ENCODE data around the gene SEC31A.

SEC31A gene

DNA sequence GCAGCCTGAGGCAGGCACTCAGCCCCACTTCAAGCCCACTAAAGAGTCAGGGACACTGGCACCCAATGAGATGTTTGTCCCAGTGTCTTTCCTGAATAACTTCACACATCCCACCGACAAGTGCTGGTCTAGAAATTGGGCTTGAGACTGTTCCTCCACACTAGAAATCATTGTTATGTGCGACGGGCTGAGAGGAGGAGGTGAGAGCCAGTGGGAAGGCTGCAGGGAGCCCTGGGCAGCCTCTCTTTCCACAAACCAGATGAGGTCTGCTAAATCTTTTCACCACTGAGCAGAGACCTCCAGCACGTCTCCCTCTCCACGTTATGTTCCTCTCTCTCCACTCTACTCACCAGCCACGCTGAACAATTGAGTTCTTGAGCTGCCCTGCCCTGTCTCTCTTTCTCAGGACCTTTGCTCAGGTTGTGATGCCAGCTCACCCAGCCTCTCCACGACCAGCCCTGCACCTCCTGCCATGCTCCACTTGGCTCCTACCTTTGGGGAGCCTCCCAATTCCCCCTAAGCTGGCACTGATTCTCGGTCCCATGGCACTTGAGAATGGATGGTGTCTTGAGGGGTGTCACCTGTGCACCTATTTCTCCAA lies 100.8 kb downstream of the SEC31A start:
- Histone ChIP-seq H3K9ac (ENCODE audit: low read depth, low read length) (no peak overlapping the region), H3K4me1 (ENCODE audit: control insufficient read depth, insufficient read depth, low read length) (peaks cover 10% of the 10 kb centered on the region), H3K27me3 (ENCODE audit: control insufficient read depth, insufficient read depth, low read length) (peaks cover 100% of the 10 kb centered on the region), H3K27ac (ENCODE audit: low read depth, low read length) (no peak overlapping the region), H3K4me3 (ENCODE audit: low read depth, low read length) (no peak overlapping the region), H3K36me3 (ENCODE audit: control insufficient read depth, insufficient read depth, low read length) (no peaks in the 10 kb centered on the region), H3K9me3 (ENCODE audit: control insufficient read depth, insufficient read depth, low read length) (no peaks in the 10 kb centered on the region)

DNA sequence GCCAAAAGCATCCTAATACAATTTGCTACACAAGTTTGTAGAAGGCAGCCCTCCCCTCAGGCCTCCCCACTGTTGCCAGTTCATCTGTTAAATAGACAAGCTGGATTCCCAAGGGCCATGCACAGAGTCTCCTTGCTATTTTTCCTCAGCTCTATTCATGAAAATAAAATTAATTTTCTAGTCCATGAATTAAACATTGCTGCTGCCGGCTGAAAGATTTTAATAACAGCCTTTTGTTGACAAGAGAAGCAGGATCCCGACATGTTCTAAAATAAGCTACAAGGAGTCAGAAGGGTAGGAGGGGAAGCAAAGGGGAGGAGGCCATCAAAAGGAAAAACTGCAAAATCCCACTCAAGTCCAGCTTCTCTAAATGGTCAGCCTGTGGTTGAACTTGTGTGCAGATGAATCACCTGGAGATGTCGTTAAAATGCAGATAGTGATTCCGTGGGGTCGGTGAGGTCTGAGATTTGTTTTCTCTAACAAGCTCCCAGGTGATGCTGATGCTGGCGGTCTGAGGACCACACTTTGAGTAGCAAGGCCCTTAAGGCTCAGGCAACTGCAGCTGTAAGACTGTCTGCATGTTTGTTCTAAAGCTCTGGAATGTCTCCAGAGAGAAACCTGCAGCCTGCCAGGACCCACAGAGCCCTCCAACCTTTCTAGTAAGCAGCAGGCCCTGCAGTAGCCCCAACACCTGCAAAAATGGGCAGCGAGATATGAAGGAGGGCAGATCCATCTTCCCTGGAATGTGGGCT lies 101.8 kb downstream of the SEC31A start:
- H3K36me3 ChIP-seq (ENCODE audit: control insufficient read depth, insufficient read depth, low read length) = no peaks in the 10 kb centered on the region
- no peaks in the 10 kb centered on the region for H3K9me3 ChIP-seq (ENCODE audit: control insufficient read depth, insufficient read depth, low read length)
- peaks cover 100% of the 10 kb centered on the region for H3K27me3 ChIP-seq (ENCODE audit: control insufficient read depth, insufficient read depth, low read length)
- H3K27ac ChIP-seq (ENCODE audit: low read depth, low read length) = no peak overlapping the region
- no peak overlapping the region for H3K9ac ChIP-seq (ENCODE audit: low read depth, low read length)
- no peak overlapping the region for H3K4me3 ChIP-seq (ENCODE audit: low read depth, low read length)
- H3K4me1 ChIP-seq (ENCODE audit: control insufficient read depth, insufficient read depth, low read length) = peaks cover 20% of the 10 kb centered on the region

DNA sequence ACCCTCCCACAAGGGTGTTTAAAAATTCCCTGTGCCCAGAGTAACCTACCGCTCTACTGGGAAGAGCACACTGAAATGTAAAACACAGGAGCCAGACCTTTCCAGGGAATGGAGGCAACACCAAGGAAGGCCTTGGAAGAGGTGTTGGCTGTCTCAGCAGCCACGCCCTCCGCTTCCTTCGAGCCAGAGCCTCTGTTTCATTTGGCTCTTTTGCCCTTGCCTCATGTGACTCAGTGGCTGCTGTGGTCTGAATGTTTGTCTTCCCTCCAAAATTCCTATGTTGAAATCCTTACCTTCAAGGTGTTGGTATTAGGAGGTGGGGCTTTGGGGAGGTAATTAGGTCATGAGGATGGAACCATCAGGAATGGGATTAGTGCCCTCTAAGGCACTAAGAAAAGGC lies 103.6 kb downstream of the SEC31A start:
- peaks cover 100% of the 10 kb centered on the region for H3K27me3 ChIP-seq (ENCODE audit: control insufficient read depth, insufficient read depth, low read length)
- H3K27ac ChIP-seq (ENCODE audit: low read depth, low read length) = no peak overlapping the region
- no peaks in the 10 kb centered on the region for H3K9me3 ChIP-seq (ENCODE audit: control insufficient read depth, insufficient read depth, low read length)
- H3K4me1 ChIP-seq (ENCODE audit: control insufficient read depth, insufficient read depth, low read length) = peaks cover 27% of the 10 kb centered on the region
- no peak overlapping the region for H3K4me3 ChIP-seq (ENCODE audit: low read depth, low read length)
- H3K9ac ChIP-seq (ENCODE audit: low read depth, low read length) = no peak overlapping the region
- H3K36me3 ChIP-seq (ENCODE audit: control insufficient read depth, insufficient read depth, low read length) = no peaks in the 10 kb centered on the region

DNA sequence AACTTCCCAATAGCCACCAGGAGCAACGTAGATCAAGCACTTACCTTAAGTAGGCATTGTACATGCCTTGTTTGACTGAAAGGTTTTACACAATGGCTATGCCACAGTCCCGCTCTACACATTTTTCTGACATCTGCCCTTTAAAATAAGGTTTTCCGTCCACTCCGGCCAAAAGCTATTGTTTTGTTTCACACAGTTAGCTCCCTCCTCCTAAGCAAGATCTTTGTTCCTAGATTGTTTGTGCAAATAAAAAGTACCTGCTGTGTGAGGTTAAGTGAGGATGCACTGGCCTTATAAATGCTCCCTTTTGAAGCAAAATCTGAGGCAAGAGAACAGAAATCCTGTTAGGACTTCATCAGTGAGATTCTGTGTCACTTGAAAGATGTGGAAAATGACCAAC lies 104.1 kb downstream of the SEC31A start:
- Histone ChIP-seq H3K27ac (ENCODE audit: low read depth, low read length) (no peak overlapping the region), H3K36me3 (ENCODE audit: control insufficient read depth, insufficient read depth, low read length) (no peaks in the 10 kb centered on the region), H3K27me3 (ENCODE audit: control insufficient read depth, insufficient read depth, low read length) (peaks cover 100% of the 10 kb centered on the region), H3K4me3 (ENCODE audit: low read depth, low read length) (no peak overlapping the region), H3K4me1 (ENCODE audit: control insufficient read depth, insufficient read depth, low read length) (peaks cover 32% of the 10 kb centered on the region), H3K9ac (ENCODE audit: low read depth, low read length) (no peak overlapping the region), H3K9me3 (ENCODE audit: control insufficient read depth, insufficient read depth, low read length) (no peaks in the 10 kb centered on the region)

DNA sequence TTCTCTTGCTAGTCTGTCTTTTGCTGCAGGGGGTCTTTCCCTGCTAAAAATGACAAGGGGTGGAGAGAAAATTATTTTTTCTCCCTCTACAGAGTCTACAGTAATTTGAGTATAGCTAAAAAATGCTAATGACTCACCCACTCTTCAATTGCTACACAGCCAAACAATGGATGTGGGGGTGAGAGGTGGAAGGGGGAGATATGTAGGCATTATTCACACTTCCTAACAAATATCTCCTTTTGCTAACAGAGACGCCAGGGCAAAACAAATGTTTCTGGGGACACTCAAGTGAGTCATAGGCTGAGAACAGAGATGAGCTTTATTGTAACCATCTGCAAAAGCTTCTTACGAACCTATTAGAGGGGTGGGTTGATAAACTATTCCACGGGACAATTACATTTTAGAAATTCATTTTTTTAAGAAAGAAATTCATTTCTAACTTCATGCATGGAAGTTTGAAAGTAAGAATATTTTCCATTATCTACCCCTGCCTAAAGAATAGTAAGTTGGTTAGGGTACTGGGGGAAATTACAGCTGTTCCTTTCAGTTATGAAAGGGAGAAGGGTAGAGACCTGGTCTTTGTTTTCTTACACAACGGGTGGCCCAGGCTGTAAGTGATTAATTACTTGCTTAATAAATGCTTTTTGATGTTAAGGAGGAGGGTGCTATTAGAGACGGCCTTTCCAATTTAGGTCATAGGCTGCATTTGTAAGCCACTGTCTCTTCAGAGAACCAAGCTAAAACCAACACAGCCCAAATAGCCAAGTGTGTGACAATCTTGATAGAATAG lies 105.1 kb downstream of the SEC31A start:
- H3K27me3 ChIP-seq (ENCODE audit: control insufficient read depth, insufficient read depth, low read length) = peaks cover 97% of the 10 kb centered on the region
- H3K9ac ChIP-seq (ENCODE audit: low read depth, low read length) = no peak overlapping the region
- H3K4me3 ChIP-seq (ENCODE audit: low read depth, low read length) = no peak overlapping the region
- H3K27ac ChIP-seq (ENCODE audit: low read depth, low read length) = peak overlapping the region; percentile 67
- H3K9me3 ChIP-seq (ENCODE audit: control insufficient read depth, insufficient read depth, low read length) = no peaks in the 10 kb centered on the region
- H3K4me1 ChIP-seq (ENCODE audit: control insufficient read depth, insufficient read depth, low read length) = peaks cover 39% of the 10 kb centered on the region
- no peaks in the 10 kb centered on the region for H3K36me3 ChIP-seq (ENCODE audit: control insufficient read depth, insufficient read depth, low read length)

DNA sequence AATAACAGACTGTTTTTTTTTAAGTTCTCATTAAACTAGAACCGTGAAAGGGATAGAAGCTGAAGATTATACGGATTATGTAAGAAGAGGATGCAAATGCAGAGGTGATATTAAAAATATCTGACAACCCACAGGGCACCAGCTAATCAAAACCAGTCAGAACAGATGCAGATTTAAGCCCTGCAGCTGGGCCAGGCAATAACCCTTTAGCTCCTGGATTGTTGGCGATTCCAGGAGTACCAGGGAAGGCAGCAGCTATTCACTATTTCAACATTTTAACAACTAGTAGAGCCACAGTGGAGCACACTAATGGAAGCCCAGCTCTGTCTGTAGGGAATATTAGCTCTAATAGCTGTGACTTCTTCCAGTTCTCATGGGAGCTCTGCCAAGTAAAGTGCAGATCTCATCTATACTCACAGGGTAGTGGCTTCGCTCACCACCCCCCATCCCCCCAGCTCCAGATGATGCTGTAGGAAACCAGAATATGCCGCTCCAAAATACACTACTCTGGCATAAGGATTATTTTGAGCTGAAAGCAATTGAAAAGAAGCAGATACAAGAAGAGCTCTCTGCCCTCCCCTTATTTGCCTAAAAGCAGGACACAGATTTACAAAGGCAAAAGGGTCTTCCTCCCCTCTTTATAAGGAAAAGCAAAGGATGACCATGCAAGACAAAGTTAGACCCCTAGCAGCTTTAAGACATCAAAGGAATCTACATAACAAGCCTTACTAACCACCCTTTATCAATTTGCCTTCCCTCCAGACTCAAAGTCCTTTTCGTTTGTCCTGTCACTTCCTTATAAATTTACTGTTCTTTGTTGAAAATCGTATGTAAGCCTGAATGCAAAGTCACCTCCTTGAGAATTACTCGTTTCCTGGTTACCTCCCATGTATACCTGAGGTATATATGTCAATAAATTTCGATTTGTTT lies 106.0 kb downstream of the SEC31A start:
- no peaks in the 10 kb centered on the region for H3K36me3 ChIP-seq (ENCODE audit: control insufficient read depth, insufficient read depth, low read length)
- H3K4me1 ChIP-seq (ENCODE audit: control insufficient read depth, insufficient read depth, low read length) = peaks cover 44% of the 10 kb centered on the region
- H3K27me3 ChIP-seq (ENCODE audit: control insufficient read depth, insufficient read depth, low read length) = peaks cover 96% of the 10 kb centered on the region
- H3K27ac ChIP-seq (ENCODE audit: low read depth, low read length) = peak overlapping the region; percentile 67
- no peak overlapping the region for H3K4me3 ChIP-seq (ENCODE audit: low read depth, low read length)
- no peaks in the 10 kb centered on the region for H3K9me3 ChIP-seq (ENCODE audit: control insufficient read depth, insufficient read depth, low read length)
- H3K9ac ChIP-seq (ENCODE audit: low read depth, low read length) = no peak overlapping the region

DNA sequence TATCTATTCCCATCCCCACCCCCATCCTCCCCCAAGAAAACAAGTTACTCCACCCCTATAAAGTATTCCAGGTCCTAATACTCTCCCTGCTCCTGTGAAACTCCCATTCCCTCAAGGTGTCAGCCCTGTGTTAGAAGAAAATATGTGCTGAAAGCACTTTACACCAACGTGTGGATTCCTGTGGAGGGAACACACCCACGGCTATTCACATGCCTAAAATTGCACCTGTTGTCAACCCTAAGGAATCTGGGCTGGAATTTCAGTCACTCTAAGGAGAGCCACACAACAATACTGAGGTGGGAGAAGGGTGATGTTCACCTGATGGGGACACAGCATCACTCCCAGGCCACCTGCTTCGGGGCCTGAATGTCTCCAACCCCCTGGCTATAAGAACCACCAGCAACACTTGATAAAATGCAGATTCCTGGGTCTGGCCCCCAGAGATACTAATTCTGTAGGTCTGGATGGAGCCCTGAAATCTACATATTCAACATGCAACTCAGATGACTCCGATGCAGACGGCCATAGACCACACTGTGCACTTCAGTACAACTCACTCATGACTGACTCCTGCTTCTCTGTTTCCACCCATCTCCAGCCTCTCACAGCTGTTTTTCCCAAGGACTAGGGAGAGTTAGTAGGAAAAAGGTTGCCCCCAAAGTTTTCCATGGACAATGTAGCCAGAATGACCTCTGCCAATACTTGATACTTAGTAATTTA lies 108.2 kb downstream of the SEC31A start:
- Histone ChIP-seq H3K36me3 (ENCODE audit: control insufficient read depth, insufficient read depth, low read length) (no peaks in the 10 kb centered on the region), H3K4me1 (ENCODE audit: control insufficient read depth, insufficient read depth, low read length) (peaks cover 44% of the 10 kb centered on the region), H3K27ac (ENCODE audit: low read depth, low read length) (no peak overlapping the region), H3K4me3 (ENCODE audit: low read depth, low read length) (no peak overlapping the region; the same call in 1 of the 2 replicates), H3K9me3 (ENCODE audit: control insufficient read depth, insufficient read depth, low read length) (no peaks in the 10 kb centered on the region), H3K9ac (ENCODE audit: low read depth, low read length) (no peak overlapping the region), H3K27me3 (ENCODE audit: control insufficient read depth, insufficient read depth, low read length) (peaks cover 85% of the 10 kb centered on the region)

DNA sequence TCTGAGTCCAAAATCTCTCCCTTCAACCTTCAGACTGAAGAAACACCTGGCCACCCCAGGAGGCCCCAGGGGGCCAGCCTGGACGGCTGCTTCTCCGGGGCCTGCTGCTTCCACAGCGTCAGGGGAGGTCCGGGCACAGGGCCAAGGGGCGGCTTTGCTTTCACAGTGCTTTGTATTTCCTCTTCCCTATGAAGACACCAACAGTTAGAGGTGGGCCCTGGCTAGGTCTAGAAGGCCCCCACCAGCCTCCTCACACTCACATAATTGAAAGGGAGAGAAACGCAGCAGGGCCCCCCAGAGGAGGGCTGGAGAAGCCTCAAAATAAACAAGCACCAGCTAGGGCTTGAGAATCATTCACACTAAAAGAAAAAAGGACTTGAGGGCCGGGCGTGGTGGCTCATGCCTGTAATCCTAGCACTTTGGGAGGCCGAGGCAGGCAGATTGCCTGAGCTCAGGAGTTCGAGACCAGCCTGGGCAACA lies 110.2 kb downstream of the SEC31A start:
- Histone ChIP-seq H3K36me3 (ENCODE audit: control insufficient read depth, insufficient read depth, low read length) (no peaks in the 10 kb centered on the region), H3K4me3 (ENCODE audit: low read depth, low read length) (no peak overlapping the region), H3K4me1 (ENCODE audit: control insufficient read depth, insufficient read depth, low read length) (peaks cover 40% of the 10 kb centered on the region), H3K27me3 (ENCODE audit: control insufficient read depth, insufficient read depth, low read length) (peaks cover 71% of the 10 kb centered on the region), H3K9me3 (ENCODE audit: control insufficient read depth, insufficient read depth, low read length) (no peaks in the 10 kb centered on the region), H3K27ac (ENCODE audit: low read depth, low read length) (no peak overlapping the region), H3K9ac (ENCODE audit: low read depth, low read length) (no peak overlapping the region)

DNA sequence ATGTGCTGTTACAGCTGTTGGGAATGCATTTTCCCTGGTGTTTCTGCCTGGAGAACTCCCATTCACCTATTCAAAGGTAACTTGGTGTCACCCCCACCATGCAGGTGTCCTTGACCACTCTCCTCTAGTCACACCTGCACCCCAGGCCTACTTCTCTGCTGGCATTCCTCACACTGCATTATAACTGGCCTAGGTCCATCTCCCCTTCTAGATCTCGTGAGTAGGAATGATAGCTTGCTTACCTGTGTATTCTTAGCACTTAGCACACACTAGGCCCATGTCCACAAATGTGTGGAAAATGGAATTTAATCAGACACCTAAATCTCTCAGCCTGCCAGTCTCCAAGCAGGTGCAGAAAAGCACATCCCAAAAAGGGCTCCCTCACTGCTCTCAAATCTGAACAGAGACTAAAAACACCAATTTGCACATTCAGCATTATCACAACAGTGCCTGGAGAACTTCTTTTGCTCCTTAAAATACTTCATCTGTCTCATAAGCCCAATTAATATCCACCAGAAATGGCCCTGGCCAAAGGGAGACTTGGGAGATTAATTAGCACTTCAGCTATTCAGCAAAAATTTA lies 110.7 kb downstream of the SEC31A start:
- Histone ChIP-seq H3K27me3 (ENCODE audit: control insufficient read depth, insufficient read depth, low read length) (peaks cover 66% of the 10 kb centered on the region), H3K27ac (ENCODE audit: low read depth, low read length) (no peak overlapping the region), H3K4me3 (ENCODE audit: low read depth, low read length) (no peak overlapping the region), H3K4me1 (ENCODE audit: control insufficient read depth, insufficient read depth, low read length) (peaks cover 35% of the 10 kb centered on the region), H3K36me3 (ENCODE audit: control insufficient read depth, insufficient read depth, low read length) (no peaks in the 10 kb centered on the region), H3K9ac (ENCODE audit: low read depth, low read length) (no peak overlapping the region), H3K9me3 (ENCODE audit: control insufficient read depth, insufficient read depth, low read length) (no peaks in the 10 kb centered on the region)

DNA sequence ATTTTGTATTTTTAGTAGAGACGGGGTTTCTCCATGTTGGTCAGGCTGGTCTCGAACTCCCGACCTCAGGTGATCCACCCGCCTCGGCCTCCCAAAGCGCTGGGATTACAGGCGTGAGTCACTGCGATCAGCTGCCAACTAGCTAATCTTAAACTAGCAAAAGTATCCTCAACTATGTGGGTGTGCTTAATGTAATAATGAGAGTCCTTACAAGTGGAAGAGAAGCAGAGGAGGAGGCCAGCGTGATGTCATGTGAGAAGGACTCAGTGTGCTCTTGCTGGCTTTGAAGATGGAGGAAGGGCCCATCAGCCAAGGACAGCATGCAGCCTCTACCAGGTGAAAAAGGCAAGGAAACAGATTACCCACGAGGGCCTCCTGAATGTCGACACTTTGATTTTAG lies 111.9 kb downstream of the SEC31A start:
- Histone ChIP-seq H3K9me3 (ENCODE audit: control insufficient read depth, insufficient read depth, low read length) (no peaks in the 10 kb centered on the region), H3K4me3 (ENCODE audit: low read depth, low read length) (no peak overlapping the region), H3K9ac (ENCODE audit: low read depth, low read length) (no peak overlapping the region), H3K27me3 (ENCODE audit: control insufficient read depth, insufficient read depth, low read length) (peaks cover 59% of the 10 kb centered on the region), H3K36me3 (ENCODE audit: control insufficient read depth, insufficient read depth, low read length) (no peaks in the 10 kb centered on the region), H3K4me1 (ENCODE audit: control insufficient read depth, insufficient read depth, low read length) (peaks cover 23% of the 10 kb centered on the region), H3K27ac (ENCODE audit: low read depth, low read length) (no peak overlapping the region)

All from HUES48 (cell line).